Spinal cord (tissue), 10 donors: ENCODE results near the gene CRIP1. TPM values are rescaled to one million over a fixed set of nuclear protein-coding genes. Genes with fewer than 3 reads are reported as not detected.

Experiments used
- DNase-seq, 6 donors: peaks; one replicate each; pipeline versions ENCODE4 v3.0.0 to v3.0.0-alpha.2; 2013 to 2015; ENCODE audit warnings: low spot score in 6 of 6, low read depth in 4 of 6
- H3K27ac ChIP-seq: one replicate; pipeline ENCODE4 v1.5.1; 2013; ENCODE audit warnings: low read depth, low read length, control low read depth
- H3K27me3 ChIP-seq: one replicate; pipeline ENCODE4 v1.6.1; 2013; ENCODE audit warnings: low read length; ENCODE audit not compliant: control insufficient read depth, insufficient read depth
- H3K36me3 ChIP-seq: one replicate; pipeline ENCODE4 v1.6.1; 2013; ENCODE audit warnings: low read length; ENCODE audit not compliant: control insufficient read depth, insufficient read depth
- H3K4me1 ChIP-seq: one replicate; pipeline ENCODE4 v1.6.1; 2013; ENCODE audit warnings: low read length; ENCODE audit not compliant: control insufficient read depth, insufficient read depth
- H3K4me3 ChIP-seq: one replicate; pipeline ENCODE4 v1.5.1; 2013; ENCODE audit warnings: low read depth, low read length, control low read depth
- H3K9me3 ChIP-seq: one replicate; pipeline ENCODE4 v1.6.1; 2013; ENCODE audit warnings: low read length; ENCODE audit not compliant: control insufficient read depth, insufficient read depth
- WGBS: methylation state at CpG from one replicate; pipeline ENCODE4 v1.1.5; 2013; ENCODE audit warnings: missing lambda C conversion rate; ENCODE audit not compliant: insufficient coverage; 5-methylcytosine and 5-hydroxymethylcytosine counted together
- polyA plus RNA-seq, 2 donors: library from polyadenylated mRNA; unstranded; fragments of 120-200 nt; gene quantifications; one replicate each; pipeline ENCODE4 v1.2.1, GENCODE V29; 2013; ENCODE audit not compliant: insufficient read length in 2 of 2
- total RNA-seq, 2 donors: library from RNA; depleted of rRNA in 1 of 2; stranded (reverse); fragments of 120-200 nt in 1 of 2; fragments of >200 nt in 1 of 2; gene quantifications; one replicate each; pipeline versions ENCODE4 v1.2.3 to v1.2.4, GENCODE V29; 2013 to 2014
- donor health status: healthy.

Gene CRIP1
- total and polyA plus RNA-seq, 4 donors, result 4.3 to 34.5 (median 17.7) TPM

GRCh38 chr14:105469456-105470349 lies 17.0 kb upstream of the CRIP1 start:
- Histone ChIP-seq H3K4me1 (peaks cover 68% of the 10 kb centered on the region), H3K4me3 (no peak overlapping the region), H3K9me3 (no peaks in the 10 kb centered on the region), H3K27ac (no peak overlapping the region), H3K36me3 (peaks cover 79% of the 10 kb centered on the region), H3K27me3 (no peaks in the 10 kb centered on the region)
- WGBS, result 83% methylated on average over 24 of the region's 54 CpGs
- no peak for DNase-seq

- no peak overlapping the region for H3K27ac ChIP-seq
- peaks cover 73% of the 10 kb centered on the region for H3K36me3 ChIP-seq
- no peak overlapping the region for H3K4me3 ChIP-seq
- no peaks in the 10 kb centered on the region for H3K27me3 ChIP-seq
- H3K4me1 ChIP-seq, result peaks cover 70% of the 10 kb centered on the region
- H3K9me3 ChIP-seq, result no peaks in the 10 kb centered on the region
- 45% methylated on average over 22 of the region's 34 CpGs for WGBS
- DNase-seq, result peak in 1 of 6 donors; percentile 27
Observed at GRCh38 chr14:105470350-105471296, 16.1 kb upstream of the CRIP1 start.

GRCh38 chr14:105471297-105471821 lies 15.3 kb upstream of the CRIP1 start:
- Histone ChIP-seq H3K4me1 (peaks cover 75% of the 10 kb centered on the region), H3K9me3 (no peaks in the 10 kb centered on the region), H3K4me3 (no peak overlapping the region), H3K27me3 (no peaks in the 10 kb centered on the region), H3K27ac (no peak overlapping the region), H3K36me3 (peaks cover 72% of the 10 kb centered on the region)
- peak in 1 of 6 donors; percentile 32 for DNase-seq
- WGBS, result 48% methylated on average over 13 of the region's 19 CpGs

- DNase-seq, result no peak
- Histone ChIP-seq H3K4me1 (peaks cover 81% of the 10 kb centered on the region), H3K27me3 (no peaks in the 10 kb centered on the region), H3K4me3 (no peak overlapping the region), H3K36me3 (peaks cover 72% of the 10 kb centered on the region), H3K9me3 (no peaks in the 10 kb centered on the region), H3K27ac (no peak overlapping the region)
- 96% methylated on average over 7 of the region's 8 CpGs for WGBS
Observed at GRCh38 chr14:105471823-105472485, 14.7 kb upstream of the CRIP1 start.

- 45% methylated on average over 12 of the region's 12 CpGs for WGBS
- Histone ChIP-seq H3K36me3 (peaks cover 70% of the 10 kb centered on the region), H3K27me3 (no peaks in the 10 kb centered on the region), H3K4me3 (no peak overlapping the region), H3K9me3 (no peaks in the 10 kb centered on the region), H3K27ac (no peak overlapping the region), H3K4me1 (peaks cover 84% of the 10 kb centered on the region)
- no peak for DNase-seq
Observed at GRCh38 chr14:105472486-105472991, 14.1 kb upstream of the CRIP1 start.

GRCh38 chr14:105473033-105473676 lies 13.5 kb upstream of the CRIP1 start:
- H3K27me3 ChIP-seq, result no peaks in the 10 kb centered on the region
- peaks cover 84% of the 10 kb centered on the region for H3K4me1 ChIP-seq
- 16% methylated on average over 5 of the region's 7 CpGs for WGBS
- peaks cover 69% of the 10 kb centered on the region for H3K36me3 ChIP-seq
- no peaks in the 10 kb centered on the region for H3K9me3 ChIP-seq
- peak overlapping the region; percentile 42 for H3K4me3 ChIP-seq
- peak in 2 of 6 donors; percentile 41 to 65 for DNase-seq
- H3K27ac ChIP-seq, result peak overlapping the region; percentile 80

- DNase-seq, result peak in 5 of 6 donors; percentile 75 to 97 (median 84)
Observed at GRCh38 chr14:105473677-105474482, 12.8 kb upstream of the CRIP1 start.

More at GRCh38 chr14:105473677-105474482, 12.8 kb upstream of the CRIP1 start:
- H3K27ac ChIP-seq, result peak overlapping the region; percentile 80
- no peaks in the 10 kb centered on the region for H3K27me3 ChIP-seq
- peaks cover 66% of the 10 kb centered on the region for H3K36me3 ChIP-seq
- H3K4me3 ChIP-seq, result peak overlapping the region; percentile 42
- H3K4me1 ChIP-seq, result peaks cover 76% of the 10 kb centered on the region
- no peaks in the 10 kb centered on the region for H3K9me3 ChIP-seq
- 3% methylated on average over 47 of the region's 60 CpGs for WGBS
